Gastroesophageal sphincter (tissue), 4 donors: ENCODE results near the gene DNAJC1. TPM values are rescaled to one million over a fixed set of nuclear protein-coding genes. Genes with fewer than 3 reads are reported as not detected.

Source experiments
- ATAC-seq: fragments of 150-250 bp; one replicate; pipeline ENCODE4 v1.9.1; 2016; ENCODE audit warnings: mild to moderate bottlenecking, moderate library complexity
- H3K27ac ChIP-seq, 4 donors: fragments of 200-600 bp; sonication (generic) in 3 of 4; 1 replicate in 3 of 4; 2 replicates in 1 of 4; pipeline ENCODE4 v1.5.1; 2016 to 2019
- H3K27me3 ChIP-seq: fragments of 200-600 bp; sonication (generic); one replicate; pipeline ENCODE4 v1.5.1; 2019
- H3K36me3 ChIP-seq, 2 donors: fragments of 200-600 bp; sonication (generic); one replicate each; pipeline ENCODE4 v1.5.1; 2019; ENCODE audit warnings: control low read depth in 1 of 2
- H3K4me1 ChIP-seq, 3 donors: fragments of 200-600 bp; sonication (generic); 1 replicate in 2 of 3; 2 replicates in 1 of 3; pipeline ENCODE4 v1.5.1; 2016 to 2019; ENCODE audit warnings: control low read depth in 2 of 3
- H3K4me3 ChIP-seq, 2 donors: fragments of 200-600 bp; sonication (generic); one replicate each; pipeline ENCODE4 v1.5.1; 2019; ENCODE audit warnings: mild to moderate bottlenecking in 1 of 2, moderate library complexity in 1 of 2
- H3K9me3 ChIP-seq, 3 donors: fragments of 200-600 bp; sonication (generic); one replicate each; pipeline ENCODE4 v1.5.1; 2017 to 2019; ENCODE audit warnings: control low read depth in 2 of 3
- EP300 ChIP-seq: sonication (generic); formaldehyde crosslinking; IDR thresholded peaks from one replicate; pipeline ENCODE4 v1.6.1; 2017; ENCODE audit warnings: antibody characterized with exemption, mild to moderate bottlenecking
- POLR2A ChIP-seq, 2 donors: fragments of 450-650 bp; IDR thresholded peaks; one replicate each; pipeline ENCODE4 v1.6.1; 2017; ENCODE audit warnings: antibody characterized with exemption in 2 of 2, mild to moderate bottlenecking in 2 of 2, moderate library complexity in 1 of 2
- POLR2AphosphoS5 ChIP-seq: sonication (generic); formaldehyde crosslinking; IDR thresholded peaks from one replicate; pipeline ENCODE4 v1.6.1; 2017; ENCODE audit warnings: antibody characterized with exemption
- WGBS, 2 donors: methylation state at CpG; one replicate each; pipeline ENCODE4 v1.1.5; 2018; ENCODE audit warnings: low coverage in 1 of 2; 5-methylcytosine and 5-hydroxymethylcytosine counted together
- total RNA-seq, 4 donors: library from RNA; depleted of rRNA; stranded (reverse); fragments of >200 nt; gene quantifications; one replicate each; pipeline ENCODE4 v1.1.0, GENCODE V29; 2016
- TF ChIP-seq, protein P1 (sequence below), 4 experiments: fragments of 200-600 bp in 2 of 4; fragments of 450-650 bp in 2 of 4; sonication (generic) in 1 of 4; IDR thresholded peaks; one replicate each; pipeline ENCODE4 v1.5.1; 2017 to 2019; ENCODE audit warnings: antibody characterized with exemption in 4 of 4, mild to moderate bottlenecking in 2 of 4, moderate library complexity in 2 of 4

DNAJC1 gene
- total RNA-seq, 4 donors from 2014 or later = 40.8 to 87.0 (median 65.4) TPM

GRCh38 chr10:22005763-22006162, 2.2 kb upstream of the DNAJC1 start:
- no peak overlapping the region for H3K27ac ChIP-seq
- TF ChIP-seq, protein P1, sequence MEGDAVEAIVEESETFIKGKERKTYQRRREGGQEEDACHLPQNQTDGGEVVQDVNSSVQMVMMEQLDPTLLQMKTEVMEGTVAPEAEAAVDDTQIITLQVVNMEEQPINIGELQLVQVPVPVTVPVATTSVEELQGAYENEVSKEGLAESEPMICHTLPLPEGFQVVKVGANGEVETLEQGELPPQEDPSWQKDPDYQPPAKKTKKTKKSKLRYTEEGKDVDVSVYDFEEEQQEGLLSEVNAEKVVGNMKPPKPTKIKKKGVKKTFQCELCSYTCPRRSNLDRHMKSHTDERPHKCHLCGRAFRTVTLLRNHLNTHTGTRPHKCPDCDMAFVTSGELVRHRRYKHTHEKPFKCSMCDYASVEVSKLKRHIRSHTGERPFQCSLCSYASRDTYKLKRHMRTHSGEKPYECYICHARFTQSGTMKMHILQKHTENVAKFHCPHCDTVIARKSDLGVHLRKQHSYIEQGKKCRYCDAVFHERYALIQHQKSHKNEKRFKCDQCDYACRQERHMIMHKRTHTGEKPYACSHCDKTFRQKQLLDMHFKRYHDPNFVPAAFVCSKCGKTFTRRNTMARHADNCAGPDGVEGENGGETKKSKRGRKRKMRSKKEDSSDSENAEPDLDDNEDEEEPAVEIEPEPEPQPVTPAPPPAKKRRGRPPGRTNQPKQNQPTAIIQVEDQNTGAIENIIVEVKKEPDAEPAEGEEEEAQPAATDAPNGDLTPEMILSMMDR (IDR thresholded peaks at IDR 0.05) = no peak
- TF ChIP-seq EP300 = no peak
- TF ChIP-seq POLR2A (IDR thresholded peaks at IDR 0.05) = no peak
- TF ChIP-seq POLR2AphosphoS5 = no peak
- ATAC-seq = no peak
- no peaks in the 10 kb centered on the region for H3K27me3 ChIP-seq
- no peak overlapping the region for H3K4me3 ChIP-seq
- 72 to 83% methylated on average over 2 of the region's 2 CpGs for WGBS, 2 donors
- no peaks in the 10 kb centered on the region for H3K9me3 ChIP-seq
- no peaks in the 10 kb centered on the region for H3K36me3 ChIP-seq
- peaks cover 0 to 28% (median 5%) of the 10 kb centered on the region in 3 donors for H3K4me1 ChIP-seq

- no peak for TF ChIP-seq EP300
- no peak for TF ChIP-seq POLR2AphosphoS5
- TF ChIP-seq POLR2A (IDR thresholded peaks at IDR 0.05) = no peak
- TF ChIP-seq, protein P1 (IDR thresholded peaks at IDR 0.05) = no peak
- Histone ChIP-seq H3K27ac (peak overlapping the region; percentile 81 to 99 (median 97)), H3K9me3 (no peaks in the 10 kb centered on the region), H3K27me3 (no peaks in the 10 kb centered on the region), H3K4me1 (peaks cover 0 to 24% (median 5%) of the 10 kb centered on the region in 3 donors), H3K4me3 (peak overlapping the region; percentile 55 to 89), H3K36me3 (no peaks in the 10 kb centered on the region)
- WGBS, 2 donors = 0% methylated on average over 2 of the region's 2 CpGs; no CpG with 5 or more reads in 1 of the 2 donors
- ATAC-seq = no peak
Observed at GRCh38 chr10:22003964-22004281, 393 bp upstream of the DNAJC1 start.

GRCh38 chr10:22002591-22003176, 846 bp downstream of the DNAJC1 start:
- peak; percentile 9 for ATAC-seq
- WGBS, 2 donors = 0% methylated on average over 3 to 9 of the region's 21 CpGs
- no peaks in the 10 kb centered on the region for H3K36me3 ChIP-seq
- no peaks in the 10 kb centered on the region for H3K9me3 ChIP-seq
- H3K27ac ChIP-seq = peak overlapping the region; percentile 81 to 99 (median 97)
- H3K4me3 ChIP-seq = peak overlapping the region; percentile 55 to 89
- no peaks in the 10 kb centered on the region for H3K27me3 ChIP-seq
- no peak for TF ChIP-seq POLR2A (IDR thresholded peaks at IDR 0.05)
- peak; percentile 62 for TF ChIP-seq POLR2AphosphoS5
- H3K4me1 ChIP-seq = peaks cover 0 to 24% (median 5%) of the 10 kb centered on the region in 3 donors

- 68 to 73% methylated on average over 2 of the region's 2 CpGs for WGBS, 2 donors
- ATAC-seq = no peak
- H3K27me3 ChIP-seq = no peaks in the 10 kb centered on the region
- no peaks in the 10 kb centered on the region for H3K9me3 ChIP-seq
- no peaks in the 10 kb centered on the region for H3K36me3 ChIP-seq
- no peak for TF ChIP-seq EP300
- no peak for TF ChIP-seq POLR2A (IDR thresholded peaks at IDR 0.05)
- TF ChIP-seq, protein P1 (IDR thresholded peaks at IDR 0.05) = no peak
- TF ChIP-seq POLR2AphosphoS5 = no peak
- peaks cover 0 to 17% (median 0%) of the 10 kb centered on the region in 3 donors for H3K4me1 ChIP-seq
- no peak overlapping the region for H3K4me3 ChIP-seq
- no peak overlapping the region for H3K27ac ChIP-seq
Observed at GRCh38 chr10:21995557-21995956, 8.0 kb downstream of the DNAJC1 start.

DNA sequence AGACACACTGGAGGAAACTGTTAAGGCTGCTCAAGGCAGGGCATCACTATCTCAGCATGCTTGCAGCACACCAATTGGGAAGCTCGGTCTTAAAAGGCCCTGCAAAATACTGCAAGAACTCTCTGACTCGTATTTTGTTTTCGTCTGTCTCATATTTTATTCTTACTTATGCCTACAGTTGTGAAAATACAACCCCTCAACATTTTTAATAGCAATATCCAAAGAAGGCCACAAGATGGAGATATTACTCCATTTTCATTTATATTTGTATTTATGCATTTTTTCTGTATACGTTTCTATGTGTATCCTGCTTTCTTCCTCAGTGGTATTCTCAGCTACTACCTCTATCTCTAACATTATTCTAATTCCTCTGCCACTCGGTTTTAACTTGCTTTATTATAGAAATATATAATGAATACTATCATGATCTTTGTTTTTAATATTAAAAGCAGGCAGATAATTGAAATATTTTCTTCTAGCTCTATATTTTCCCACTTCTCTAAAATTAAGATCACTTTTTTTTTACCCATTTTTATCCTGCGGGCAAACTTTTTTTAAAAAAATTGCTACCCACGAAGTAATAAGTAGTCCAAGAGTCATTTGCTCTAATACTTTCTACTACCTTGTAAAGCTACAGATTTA, 10.0 kb downstream of the DNAJC1 start:
- no peak overlapping the region for H3K27ac ChIP-seq
- no peak overlapping the region for H3K4me3 ChIP-seq
- no peaks in the 10 kb centered on the region for H3K27me3 ChIP-seq
- ATAC-seq = no peak
- peaks cover 0 to 28% (median 2%) of the 10 kb centered on the region in 3 donors for H3K4me1 ChIP-seq
- TF ChIP-seq, protein P1 (IDR thresholded peaks at IDR 0.05) = peak; percentile 33 to 61 (median 40)
- TF ChIP-seq POLR2AphosphoS5 = no peak
- TF ChIP-seq EP300 = no peak
- TF ChIP-seq POLR2A (IDR thresholded peaks at IDR 0.05) = no peak
- WGBS, 2 donors = 70% methylated on average over 6 to 7 of the region's 7 CpGs
- H3K36me3 ChIP-seq = no peaks in the 10 kb centered on the region
- H3K9me3 ChIP-seq = no peaks in the 10 kb centered on the region
